HG02759 (cell line): Measurements from ENCODE around the gene EIF3K.

Experiments
- ATAC-seq: cut with Tn5 transposase; IDR thresholded peaks from one replicate; pipeline ENCODE4 v1.9.1; 2021; ENCODE audit warnings: mild to moderate bottlenecking, moderate library complexity; ENCODE audit not compliant: unreplicated experiment

Gene EIF3K

DNA sequence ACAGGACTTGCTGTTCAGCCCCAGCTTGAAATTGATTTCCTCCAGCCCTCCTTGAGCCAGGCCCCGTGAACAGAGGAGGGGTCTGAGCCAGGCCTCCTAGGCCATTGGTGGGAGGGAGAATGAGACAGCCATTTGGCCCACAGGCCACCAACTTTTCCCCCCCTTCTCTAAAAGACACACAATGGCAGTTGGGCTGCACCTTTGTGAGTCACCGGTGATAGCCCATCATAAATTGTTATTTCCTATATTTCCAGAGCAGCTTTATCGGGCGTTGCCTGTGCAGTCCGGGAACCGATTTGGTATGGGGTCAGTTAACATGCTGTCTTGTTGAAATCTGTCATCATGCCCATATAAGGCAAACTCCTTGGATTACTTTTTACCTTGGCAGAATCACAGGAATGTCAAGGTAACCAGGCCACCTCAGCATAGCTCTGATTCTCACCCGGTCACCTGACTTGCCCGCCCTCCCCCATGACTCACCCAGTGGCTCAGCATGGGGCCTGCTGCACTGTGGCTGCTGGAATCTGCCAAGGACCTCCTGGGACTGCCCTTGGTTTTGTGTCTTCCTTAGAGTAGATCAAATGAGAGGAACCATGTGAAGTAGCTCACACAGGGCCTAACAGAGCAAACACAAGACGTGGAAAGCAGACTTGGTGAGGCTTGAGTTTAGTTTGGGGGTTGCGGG, 64.5 kb downstream of the EIF3K start:
- no peak for ATAC-seq

DNA sequence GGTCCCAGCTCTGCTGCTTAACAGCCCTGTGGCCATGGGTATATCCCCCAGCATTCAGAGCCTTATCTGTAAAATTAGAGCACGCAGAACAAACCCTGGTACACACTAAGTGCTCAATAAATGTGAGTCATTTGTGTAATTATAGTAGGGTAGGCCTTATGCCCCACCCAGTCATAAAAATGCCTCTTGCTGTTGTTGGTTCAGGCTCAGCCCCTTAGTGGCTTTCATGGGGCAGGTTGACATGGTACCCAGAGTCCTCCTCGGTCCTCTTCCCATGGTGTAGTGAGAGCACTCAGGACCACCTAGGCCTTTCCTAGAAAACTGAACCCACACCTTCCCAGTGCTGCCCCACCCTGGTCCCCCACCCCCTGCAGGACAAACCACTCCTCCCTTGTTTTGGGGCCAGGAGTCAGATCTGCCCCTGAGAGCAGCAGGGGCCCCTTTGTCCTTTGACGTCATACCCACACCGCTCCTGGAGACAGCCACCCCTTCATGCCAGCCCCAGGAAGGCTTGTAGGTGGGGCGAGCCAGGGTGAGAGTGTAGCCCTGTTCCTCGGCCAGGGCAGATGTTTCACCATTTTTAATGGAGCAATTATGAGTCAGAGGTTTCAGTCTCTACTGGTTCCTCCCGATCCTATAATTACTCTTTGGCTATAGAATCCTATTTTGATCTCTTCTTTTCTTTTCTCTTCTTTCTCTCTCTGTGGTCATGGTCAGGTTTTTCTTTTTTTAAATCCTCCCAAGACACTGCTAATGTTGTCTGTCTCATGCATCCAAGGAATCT, 65.3 kb downstream of the EIF3K start:
- no peak for ATAC-seq

DNA sequence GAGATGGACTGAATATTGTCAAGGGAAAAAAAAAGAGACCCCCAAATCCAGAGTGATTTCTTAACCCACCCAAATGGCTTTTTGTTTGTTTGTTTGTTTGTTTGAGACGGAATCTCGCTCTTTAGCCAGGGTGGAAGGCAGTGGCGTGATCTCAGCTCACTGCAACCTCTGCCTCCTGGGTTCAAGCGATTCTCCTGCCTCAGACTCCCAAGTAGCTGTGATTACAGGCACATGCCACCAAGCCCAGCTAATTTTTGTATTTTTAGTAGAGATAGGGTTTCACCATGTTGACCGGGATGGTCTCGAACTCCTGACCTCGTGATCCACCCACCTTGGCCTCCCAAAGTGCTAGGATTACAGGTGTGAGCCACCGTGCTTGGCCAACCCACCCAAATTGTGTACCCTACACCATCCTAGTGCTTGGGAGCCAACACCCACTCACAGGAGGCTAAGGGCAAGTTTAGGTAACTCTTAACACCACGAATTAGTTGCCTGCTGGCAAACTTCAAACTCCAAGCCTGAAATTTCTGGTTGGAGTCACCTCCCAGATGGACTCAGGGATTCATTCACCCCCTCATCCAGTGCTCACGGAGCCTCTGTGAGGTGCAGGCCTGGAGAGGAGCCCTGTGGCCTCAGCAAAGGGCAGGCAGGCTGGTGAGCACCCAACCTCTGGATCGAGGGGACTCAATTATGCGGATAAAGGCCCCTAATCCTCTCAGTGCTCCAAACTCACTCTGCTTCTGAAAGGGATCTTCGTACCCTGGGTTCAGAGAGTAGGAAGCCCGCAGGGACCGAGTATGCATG, 66.1 kb downstream of the EIF3K start:
- no peak for ATAC-seq

DNA sequence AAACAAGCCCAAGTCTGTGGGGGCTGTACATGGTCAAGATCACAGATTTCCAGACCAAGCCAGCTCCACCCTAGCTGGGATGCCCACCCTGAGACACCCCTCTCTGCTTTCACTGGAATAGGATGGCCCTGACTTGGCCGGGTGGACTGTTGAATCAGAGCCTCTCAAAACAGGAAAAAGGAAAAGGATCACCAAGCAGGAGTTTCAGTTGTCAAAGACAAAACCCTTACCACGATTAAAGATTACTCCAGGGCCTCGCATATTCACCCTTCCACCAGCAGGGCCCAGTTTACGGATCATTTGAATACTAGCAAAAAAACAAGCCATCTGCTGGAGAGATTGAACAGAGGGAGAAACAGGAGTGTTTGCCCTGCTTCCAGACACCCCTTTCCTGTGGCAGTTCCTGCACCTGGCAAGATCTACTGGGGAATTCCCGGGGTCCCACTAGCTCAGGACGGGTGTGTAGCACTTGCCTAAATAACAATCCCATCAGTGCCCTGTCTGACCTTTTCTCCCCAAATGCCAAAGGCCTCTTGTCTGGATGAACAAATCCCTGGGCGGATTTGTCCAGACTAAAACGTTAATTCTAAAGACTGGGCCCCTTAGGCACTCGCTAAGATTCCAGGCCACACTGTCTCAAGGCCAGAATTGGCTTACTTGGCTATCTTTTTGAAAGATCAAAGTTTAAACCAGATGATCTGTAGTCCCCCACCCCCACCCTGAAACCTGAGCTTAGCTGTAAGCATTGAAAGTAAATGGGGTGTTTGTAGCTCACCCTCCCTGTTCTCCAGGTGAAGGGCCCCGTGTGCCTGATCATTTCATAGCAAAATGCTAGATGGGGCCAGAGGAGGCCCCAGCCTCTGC, 66.9 kb downstream of the EIF3K start:
- peak; percentile 42 for ATAC-seq

DNA sequence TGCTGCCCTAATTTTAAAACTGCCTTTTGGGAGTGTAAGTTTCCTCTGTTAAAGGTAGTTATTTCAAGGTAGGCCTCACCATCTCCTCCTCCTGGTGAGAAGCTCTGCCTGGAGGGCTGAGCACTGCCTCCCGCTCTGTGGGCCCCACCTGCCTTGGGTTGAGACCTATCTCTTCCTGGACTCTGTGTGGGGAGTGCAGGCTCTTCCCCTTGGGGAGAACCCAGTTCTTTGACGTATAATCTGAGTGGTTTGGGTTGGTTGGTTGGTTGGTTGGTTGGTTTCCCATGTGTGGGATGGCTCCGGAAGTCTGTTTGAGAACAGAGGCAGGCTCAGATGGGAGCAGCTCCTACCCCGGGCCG, 67.5 kb downstream of the EIF3K start:
- ATAC-seq = peak; percentile 50
